ENCODE data around the gene C7orf33. TPM values are rescaled to one million over a fixed set of nuclear protein-coding genes. Genes with fewer than 3 reads are reported as not detected.

C7orf33 gene
- total RNA-seq, 1 donor from 2014 or later: not detected

- no peak overlapping the region for H3K4me3 ChIP-seq (ENCODE audit: insufficient read depth, low read depth, low read length)
- no peaks in the 10 kb centered on the region for H3K9me3 Mint-ChIP-seq (ENCODE audit: unreplicated experiment)
- no peak overlapping the region for H3K27ac ChIP-seq (ENCODE audit: low read depth, low read length)
- FAIRE-seq: no peak
- no peak overlapping the region for H3K4me2 ChIP-seq (ENCODE audit: low read length)
- no peaks in the 10 kb centered on the region for H4K20me1 ChIP-seq (ENCODE audit: insufficient read depth, low read length)
- H3K36me3 ChIP-seq (ENCODE audit: insufficient read depth, low read length): no peaks in the 10 kb centered on the region
- H3K27me3 Mint-ChIP-seq (ENCODE audit: low read depth, unreplicated experiment): peaks cover 2% of the 10 kb centered on the region
- TF ChIP-seq EZH2 (IDR thresholded peaks at IDR 0.05; ENCODE audit: insufficient read depth, low read length) (no peak), CTCF (IDR thresholded peaks at IDR 0.05; ENCODE audit: insufficient read depth, low read depth, low read length) (no peak)
- H3K4me1 Mint-ChIP-seq (ENCODE audit: low read depth, unreplicated experiment): peaks cover 2% of the 10 kb centered on the region
- H3K36me3 Mint-ChIP-seq (ENCODE audit: low read depth, unreplicated experiment): peaks cover 1% of the 10 kb centered on the region
- H3K4me3 Mint-ChIP-seq (ENCODE audit: unreplicated experiment): no peak overlapping the region
- no peak overlapping the region for H3K27ac Mint-ChIP-seq (ENCODE audit: unreplicated experiment)
- H3K4me1 ChIP-seq (ENCODE audit: insufficient read depth, low read length): no peaks in the 10 kb centered on the region
- no peak overlapping the region for H2AFZ ChIP-seq (ENCODE audit: low read depth, low read length)
- DNase-seq (ENCODE audit: low read depth): no peak
- H3K79me2 ChIP-seq (ENCODE audit: insufficient read depth, low read length): no peaks in the 10 kb centered on the region
- peaks cover 4% of the 10 kb centered on the region for H3K27me3 ChIP-seq (ENCODE audit: insufficient read depth, low read length)
- no peaks in the 10 kb centered on the region for H3K9me3 ChIP-seq (ENCODE audit: insufficient read depth, low read depth, low read length)
- H3K9ac ChIP-seq (ENCODE audit: low read length): no peak overlapping the region
Observed at GRCh38 chr7:148633761-148634160, 43.2 kb downstream of the C7orf33 start.

- Histone ChIP-seq H3K27ac (ENCODE audit: low read depth, low read length) (no peak overlapping the region), H2AFZ (ENCODE audit: low read depth, low read length) (no peak overlapping the region), H3K36me3 (ENCODE audit: insufficient read depth, low read length) (no peaks in the 10 kb centered on the region), H3K4me1 (ENCODE audit: insufficient read depth, low read length) (no peaks in the 10 kb centered on the region), H3K9me3 (ENCODE audit: insufficient read depth, low read depth, low read length) (no peaks in the 10 kb centered on the region), H3K4me2 (ENCODE audit: low read length) (no peak overlapping the region), H3K79me2 (ENCODE audit: insufficient read depth, low read length) (no peaks in the 10 kb centered on the region), H4K20me1 (ENCODE audit: insufficient read depth, low read length) (no peaks in the 10 kb centered on the region), H3K27me3 (ENCODE audit: insufficient read depth, low read length) (peaks cover 2% of the 10 kb centered on the region), H3K9ac (ENCODE audit: low read length) (no peak overlapping the region), H3K4me3 (ENCODE audit: insufficient read depth, low read depth, low read length) (no peak overlapping the region)
- H3K27ac Mint-ChIP-seq (ENCODE audit: unreplicated experiment): no peak overlapping the region
- H3K4me1 Mint-ChIP-seq (ENCODE audit: low read depth, unreplicated experiment): peaks cover 2% of the 10 kb centered on the region
- TF ChIP-seq EZH2 (IDR thresholded peaks at IDR 0.05; ENCODE audit: insufficient read depth, low read length) (no peak), CTCF (IDR thresholded peaks at IDR 0.05; ENCODE audit: insufficient read depth, low read depth, low read length) (no peak)
- H3K4me3 Mint-ChIP-seq (ENCODE audit: unreplicated experiment): no peak overlapping the region
- peaks cover 1% of the 10 kb centered on the region for H3K36me3 Mint-ChIP-seq (ENCODE audit: low read depth, unreplicated experiment)
- no peak for DNase-seq (ENCODE audit: low read depth)
- no peaks in the 10 kb centered on the region for H3K9me3 Mint-ChIP-seq (ENCODE audit: unreplicated experiment)
- H3K27me3 Mint-ChIP-seq (ENCODE audit: low read depth, unreplicated experiment): peaks cover 3% of the 10 kb centered on the region
- FAIRE-seq: no peak
Observed at GRCh38 chr7:148637094-148637493, 46.5 kb downstream of the C7orf33 start.

- no peak for DNase-seq (ENCODE audit: low read depth)
- Mint-ChIP-seq H3K9me3 (ENCODE audit: unreplicated experiment) (no peaks in the 10 kb centered on the region), H3K27me3 (ENCODE audit: low read depth, unreplicated experiment) (peaks cover 5% of the 10 kb centered on the region), H3K4me1 (ENCODE audit: low read depth, unreplicated experiment) (peaks cover 9% of the 10 kb centered on the region), H3K36me3 (ENCODE audit: low read depth, unreplicated experiment) (no peaks in the 10 kb centered on the region), H3K27ac (ENCODE audit: unreplicated experiment) (no peak overlapping the region), H3K4me3 (ENCODE audit: unreplicated experiment) (no peak overlapping the region)
- Histone ChIP-seq H3K4me1 (ENCODE audit: insufficient read depth, low read length) (peaks cover 9% of the 10 kb centered on the region), H2AFZ (ENCODE audit: low read depth, low read length) (no peak overlapping the region), H3K4me2 (ENCODE audit: low read length) (no peak overlapping the region), H3K4me3 (ENCODE audit: insufficient read depth, low read depth, low read length) (no peak overlapping the region), H3K9me3 (ENCODE audit: insufficient read depth, low read depth, low read length) (no peaks in the 10 kb centered on the region), H3K27ac (ENCODE audit: low read depth, low read length) (no peak overlapping the region), H3K9ac (ENCODE audit: low read length) (no peak overlapping the region), H3K79me2 (ENCODE audit: insufficient read depth, low read length) (no peaks in the 10 kb centered on the region), H3K27me3 (ENCODE audit: insufficient read depth, low read length) (peaks cover 2% of the 10 kb centered on the region), H4K20me1 (ENCODE audit: insufficient read depth, low read length) (no peaks in the 10 kb centered on the region), H3K36me3 (ENCODE audit: insufficient read depth, low read length) (no peaks in the 10 kb centered on the region)
- FAIRE-seq: no peak
- TF ChIP-seq EZH2 (IDR thresholded peaks at IDR 0.05; ENCODE audit: insufficient read depth, low read length) (no peak), CTCF (IDR thresholded peaks at IDR 0.05; ENCODE audit: insufficient read depth, low read depth, low read length) (no peak)
Observed at GRCh38 chr7:148645898-148646297, 55.3 kb downstream of the C7orf33 start.
